A549 (cell line): Measurements from ENCODE around the gene KCNE4. TPM values are rescaled to one million over a fixed set of nuclear protein-coding genes. Genes with fewer than 3 reads are reported as not detected.

Experiments used
- ATAC-seq, 2 experiments: fragments of 200-7000 bp in 1 of 2; fragments of >200 bp in 1 of 2; cut with Nextera tagmentation in 1 of 2; cut with Tn5 transposase in 1 of 2; 3 replicates each; pipeline versions ENCODE4 v1.8.0 to v1.9.1; 2018 to 2020; ENCODE audit warnings: mild to moderate bottlenecking in 1 of 2, moderate library complexity in 1 of 2
- CTCF ChIA-PET: fragments of 300-600 bp; sonication (Branson Sonifier 250); formaldehyde crosslinking; extraction: SDS; loops from one replicate; lab custom pipeline; 2021; ENCODE audit warnings: antibody characterized with exemption, inconsistent platforms; lab: Yijun Ruan, JAX
- POLR2A ChIA-PET: fragments of 350-600 bp; formaldehyde crosslinking; extraction: SDS; loops from one replicate; lab custom pipeline; 2021; ENCODE audit warnings: antibody characterized with exemption, inconsistent platforms; lab: Yijun Ruan, JAX
- DNase-seq, 2 experiments: peaks; one replicate each; pipeline versions ENCODE4 v3.0.0 to v3.0.0-alpha.2; 2011 to 2016; ENCODE audit warnings: low read depth in 1 of 2, low spot score in 1 of 2
- FAIRE-seq: peaks from 2 replicates; lab custom pipeline; 2011; peaks lifted over from hg19 to GRCh38; lab: Jason Lieb, UNC
- H3K27ac ChIP-seq, 2 experiments: fragments of >200 bp; sonication (Bioruptor Twin); formaldehyde crosslinking; 3 replicates each; pipeline ENCODE4 v1.5.1; 2016 to 2017
- H3K4me1 ChIP-seq: fragments of >200 bp; sonication (Bioruptor Twin); formaldehyde crosslinking; 3 replicates; pipeline ENCODE4 v1.6.1; 2016
- H3K4me2 ChIP-seq: fragments of >200 bp; sonication (Bioruptor Twin); formaldehyde crosslinking; 3 replicates; pipeline ENCODE4 v1.6.1; 2016
- H3K4me3 ChIP-seq: fragments of >200 bp; sonication (Bioruptor Twin); formaldehyde crosslinking; 3 replicates; pipeline ENCODE4 v1.5.1; 2016
- H3K9me3 ChIP-seq: fragments of >200 bp; sonication (Bioruptor Twin); formaldehyde crosslinking; 3 replicates; pipeline ENCODE4 v1.6.1; 2016
- BHLHE40 ChIP-seq: IDR thresholded peaks from 2 replicates; pipeline ENCODE4 v1.6.1; 2012; ENCODE audit warnings: low read depth, low read length, inconsistent platforms
- CBX8 ChIP-seq: fragments of 200-600 bp; sonication (generic); IDR thresholded peaks from 2 replicates; pipeline ENCODE4 v1.6.1; 2016
- CEBPB ChIP-seq, 2 experiments: fragments of >200 bp in 1 of 2; sonication (Bioruptor Twin) in 1 of 2; formaldehyde crosslinking in 1 of 2; IDR thresholded peaks; 2 replicates each; pipeline ENCODE4 v1.6.1; 2012 to 2016
- CHD2 ChIP-seq: fragments of 150-350 bp; IDR thresholded peaks from 2 replicates; pipeline ENCODE4 v1.6.1; 2014; ENCODE audit warnings: low read length; ENCODE audit not compliant: partially characterized antibody
- CHD4 ChIP-seq: fragments of 200-600 bp; sonication (generic); IDR thresholded peaks from 2 replicates; pipeline ENCODE4 v1.6.1; 2016; ENCODE audit warnings: antibody characterized with exemption, mild to moderate bottlenecking, borderline replicate concordance
- EHMT2 ChIP-seq: fragments of 200-600 bp; sonication (generic); IDR thresholded peaks from 2 replicates; pipeline ENCODE4 v1.6.1; 2016; ENCODE audit warnings: antibody characterized with exemption, low read depth, mild to moderate bottlenecking, moderate library complexity
- EP300 ChIP-seq, 2 experiments: fragments of >200 bp; sonication (Bioruptor Twin); formaldehyde crosslinking; IDR thresholded peaks; 2 replicates in 1 of 2; 3 replicates in 1 of 2; pipeline ENCODE4 v1.6.1; 2016 to 2017
- ESRRA ChIP-seq: fragments of 150-350 bp; IDR thresholded peaks from 2 replicates; pipeline ENCODE4 v1.6.1; 2014; ENCODE audit warnings: mild to moderate bottlenecking, low read length, borderline replicate concordance
- FOSL2 ChIP-seq, 2 experiments: fragments of 450-650 bp in 1 of 2; fragments of >200 bp in 1 of 2; sonication (Bioruptor Twin) in 1 of 2; formaldehyde crosslinking; IDR thresholded peaks; 2 replicates each; pipeline versions ENCODE4 v1.5.0 to v1.6.1; 2016 to 2020; ENCODE audit warnings: mild to moderate bottlenecking in 1 of 2, moderate library complexity in 1 of 2
- FOXS1 ChIP-seq: fragments of 250-450 bp; sonication (Bioruptor Pico); IDR thresholded peaks from 2 replicates; pipeline ENCODE4 v1.5.0; 2020; ENCODE audit warnings: mild to moderate bottlenecking, moderate library complexity
- HOXA7 ChIP-seq: fragments of 250-450 bp; sonication (Bioruptor Pico); IDR thresholded peaks from 2 replicates; pipeline ENCODE4 v1.5.0; 2020; ENCODE audit warnings: mild to moderate bottlenecking, moderate library complexity
- HOXB13 ChIP-seq: fragments of 250-450 bp; sonication (Bioruptor Pico); IDR thresholded peaks from 2 replicates; pipeline ENCODE4 v1.5.0; 2020; ENCODE audit warnings: low read depth, mild to moderate bottlenecking, moderate library complexity
- JUN ChIP-seq, 2 experiments: fragments of >200 bp; sonication (Bioruptor Twin); formaldehyde crosslinking; IDR thresholded peaks; 2 replicates in 1 of 2; 3 replicates in 1 of 2; pipeline ENCODE4 v1.6.1; 2016 to 2017
- JUNB ChIP-seq: fragments of >200 bp; sonication (Bioruptor Twin); formaldehyde crosslinking; IDR thresholded peaks from 2 replicates; pipeline ENCODE4 v1.6.1; 2016
- MAFK ChIP-seq: fragments of 450-650 bp; IDR thresholded peaks from 2 replicates; pipeline ENCODE4 v1.6.1; 2014; ENCODE audit not compliant: partially characterized antibody
- MYC ChIP-seq: IDR thresholded peaks from 2 replicates; pipeline ENCODE4 v1.6.1; 2012; ENCODE audit warnings: mild to moderate bottlenecking, inconsistent platforms, low read length, improper control_type of control experiment, borderline replicate concordance
- NPAS2 ChIP-seq: fragments of 250-450 bp; sonication (Bioruptor Pico); IDR thresholded peaks from 2 replicates; pipeline ENCODE4 v1.8.0; 2022; ENCODE audit warnings: mild to moderate bottlenecking, moderate library complexity, borderline replicate concordance
- NR3C1 ChIP-seq: fragments of >200 bp; sonication (Bioruptor Twin); formaldehyde crosslinking; IDR thresholded peaks from 3 replicates; pipeline ENCODE4 v1.6.1; 2017
- POLR2A ChIP-seq: IDR thresholded peaks from 2 replicates; pipeline ENCODE4 v1.6.1; 2012; ENCODE audit warnings: mild to moderate bottlenecking, low read length
- POLR2AphosphoS2 ChIP-seq: conservative IDR thresholded peaks from 2 replicates; pipeline ENCODE4 v1.6.1; 2012; ENCODE audit warnings: low read length, improper control_type of control experiment, inconsistent platforms
- RAD21 ChIP-seq, 2 experiments: fragments of >200 bp in 1 of 2; sonication (Bioruptor Twin) in 1 of 2; formaldehyde crosslinking in 1 of 2; IDR thresholded peaks in 1 of 2; conservative IDR thresholded peaks in 1 of 2; 2 replicates in 1 of 2; 3 replicates in 1 of 2; pipeline ENCODE4 v1.6.1; 2012 to 2018; ENCODE audit warnings: inconsistent platforms in 1 of 2
- RARB ChIP-seq: fragments of 250-450 bp; sonication (Bioruptor Pico); IDR thresholded peaks from 2 replicates; pipeline ENCODE4 v1.8.0; 2021; ENCODE audit warnings: mild to moderate bottlenecking, moderate library complexity
- RCOR1 ChIP-seq: fragments of 150-350 bp; IDR thresholded peaks from 2 replicates; pipeline ENCODE4 v1.6.1; 2014; ENCODE audit warnings: antibody characterized with exemption, low read length, low read depth
- REST ChIP-seq: fragments of 200-600 bp; sonication (generic); IDR thresholded peaks from 2 replicates; pipeline ENCODE4 v1.6.1; 2016; ENCODE audit warnings: antibody characterized with exemption, mild to moderate bottlenecking, moderate library complexity
- TFCP2L1 ChIP-seq: fragments of 250-450 bp; sonication (Bioruptor Pico); IDR thresholded peaks from 2 replicates; pipeline ENCODE4 v1.5.0; 2021; ENCODE audit warnings: mild to moderate bottlenecking
- ZC3H11A ChIP-seq: fragments of 450-650 bp; IDR thresholded peaks from 2 replicates; pipeline ENCODE4 v1.6.1; 2014; ENCODE audit warnings: antibody characterized with exemption, mild to moderate bottlenecking
- ZNF302 ChIP-seq: fragments of 250-450 bp; sonication (Bioruptor Pico); IDR thresholded peaks from 2 replicates; pipeline ENCODE4 v1.9.0; 2021; ENCODE audit warnings: inconsistent platforms, mild to moderate bottlenecking, moderate library complexity
- ZSCAN20 ChIP-seq: fragments of 250-450 bp; sonication (Bioruptor Pico); IDR thresholded peaks from 2 replicates; pipeline ENCODE4 v1.8.0; 2022; ENCODE audit warnings: mild to moderate bottlenecking, moderate library complexity
- WGBS: methylation state at CpG from one replicate; pipeline ENCODE4 v1.1.6; 2017; ENCODE audit errors: missing lambda C conversion rate; 5-methylcytosine and 5-hydroxymethylcytosine counted together
- polyA plus RNA-seq, 4 experiments: library from polyadenylated mRNA; depleted of rRNA in 3 of 4; stranded (reverse); fragments of >200 nt; fragmentation: RNase III in 1 of 4; extraction: RNeasy Plus Mini Kit Qiagen cat#74134 plus additional on column Dnase treatment in 1 of 4; gene quantifications; 2 replicates in 3 of 4; 3 replicates in 1 of 4; pipeline ENCODE4 v1.2.3, GENCODE V29; 2011 to 2017
- TF ChIP-seq, protein P1 (sequence below): IDR thresholded peaks from 2 replicates; pipeline ENCODE4 v1.6.1; 2012
- TF ChIP-seq, protein P2 (sequence below): IDR thresholded peaks from 2 replicates; pipeline ENCODE4 v1.6.1; 2012; ENCODE audit warnings: low read depth, borderline replicate concordance

The KCNE4 gene
- polyA plus RNA-seq, 2 of the 4 experiments (the other 2 are of a cell fraction) = 1.4 to 3.6 TPM

DNA sequence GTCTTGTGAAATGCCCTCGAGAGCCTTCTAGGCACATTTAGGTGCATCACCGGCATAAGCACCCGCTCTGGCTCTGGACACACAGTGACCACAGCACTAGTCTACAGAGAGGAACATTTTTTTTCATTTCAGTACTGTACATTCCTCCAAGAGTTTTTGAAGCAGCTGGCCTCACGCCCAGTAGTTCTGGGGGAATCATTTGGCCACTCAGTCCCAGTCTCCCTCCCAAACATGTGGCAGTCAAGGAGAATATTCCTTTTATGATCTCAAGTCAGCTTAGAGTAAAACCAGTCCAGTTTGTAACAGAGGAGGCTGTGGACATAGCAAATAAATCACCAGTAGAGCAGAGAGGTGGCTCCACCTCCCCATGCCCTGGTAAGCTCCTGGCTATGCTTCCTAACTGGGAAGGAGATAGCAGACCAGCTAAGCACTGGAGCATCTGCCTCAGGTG is 48.1 kb downstream of the KCNE4 start:
- Histone ChIP-seq H3K4me1 (no peaks in the 10 kb centered on the region; the same call in 2 of the 3 replicates), H3K9me3 (no peaks in the 10 kb centered on the region), H3K27ac (peak overlapping the region; percentile 8 to 33; a peak in 2 of 6 replicates), H3K4me2 (no peak overlapping the region), H3K4me3 (no peak overlapping the region)
- FAIRE-seq (no peak), DNase-seq (no peak), ATAC-seq (no peak)
- ChIA-PET CTCF (interaction anchor here (0.8 to 5.8 kb wide), 10 partner anchors 9 to 140 kb away, joined by 3 to 86 read pairs (median 6); no protein-coding TSS in a partner anchor), POLR2A (no interaction called here)
- TF ChIP-seq HOXA7 (CRISPR knock-in tag) (no peak), CHD4 (no peak), MYC (no peak), BHLHE40 (no peak), JUNB (no peak), ZSCAN20 (no peak), NR3C1 (no peak), MAFK (no peak), FOXS1 (CRISPR knock-in tag) (no peak), TFCP2L1 (CRISPR knock-in tag) (no peak), POLR2A (no peak), REST (no peak), HOXB13 (CRISPR knock-in tag) (no peak), RARB (CRISPR knock-in tag) (no peak), POLR2AphosphoS2 (no peak), ESRRA (no peak), EHMT2 (no peak)
- TF ChIP-seq, protein P1, sequence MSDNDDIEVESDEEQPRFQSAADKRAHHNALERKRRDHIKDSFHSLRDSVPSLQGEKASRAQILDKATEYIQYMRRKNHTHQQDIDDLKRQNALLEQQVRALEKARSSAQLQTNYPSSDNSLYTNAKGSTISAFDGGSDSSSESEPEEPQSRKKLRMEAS = no peak
- TF ChIP-seq, protein P2, sequence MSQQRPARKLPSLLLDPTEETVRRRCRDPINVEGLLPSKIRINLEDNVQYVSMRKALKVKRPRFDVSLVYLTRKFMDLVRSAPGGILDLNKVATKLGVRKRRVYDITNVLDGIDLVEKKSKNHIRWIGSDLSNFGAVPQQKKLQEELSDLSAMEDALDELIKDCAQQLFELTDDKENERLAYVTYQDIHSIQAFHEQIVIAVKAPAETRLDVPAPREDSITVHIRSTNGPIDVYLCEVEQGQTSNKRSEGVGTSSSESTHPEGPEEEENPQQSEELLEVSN = no peak
- 63% methylated on average over 4 of the region's 4 CpGs for WGBS

- Histone ChIP-seq H3K9me3 (no peaks in the 10 kb centered on the region), H3K27ac (peak overlapping the region; percentile 34 to 40; a peak in 5 of 6 replicates), H3K4me3 (no peak overlapping the region), H3K4me1 (no peaks in the 10 kb centered on the region; the same call in 2 of the 3 replicates), H3K4me2 (no peak overlapping the region)
- POLR2A ChIA-PET = no interaction called here
- CTCF ChIA-PET = interaction anchor here (0.6 to 5.8 kb wide), 21 partner anchors 9 to 411 kb away, joined by 3 to 86 read pairs (median 4); no protein-coding TSS in a partner anchor
- FAIRE-seq (no peak), DNase-seq (peak; percentile 52 to 63), ATAC-seq (peak; percentile 90 to 97)
- 48% methylated on average over 3 of the region's 4 CpGs for whole genome bisulfite sequencing
- TF ChIP-seq RCOR1 = no peak
- no peak for TF ChIP-seq REST
- TF ChIP-seq FOSL2 (IDR thresholded peaks at IDR 0.05) = no peak
- TF ChIP-seq FOSL2 (CRISPR knock-in tag; IDR thresholded peaks at IDR 0.05) = no peak
- TF ChIP-seq EHMT2 = no peak
- TF ChIP-seq, protein P1 = peak; percentile 2; the same call in 1 of the 2 replicates
- no peak for TF ChIP-seq ZSCAN20
- no peak for TF ChIP-seq CBX8
- peak; percentile 73 to 78 for TF ChIP-seq RAD21 (conservative IDR thresholded peaks at IDR 0.05 in 1 of 2, IDR thresholded peaks at IDR 0.05 in 1 of 2)
- no peak for TF ChIP-seq CHD2
- TF ChIP-seq CHD4 = no peak
- no peak for TF ChIP-seq ZC3H11A
- no peak for TF ChIP-seq CEBPB (IDR thresholded peaks at IDR 0.05)
- no peak for TF ChIP-seq EP300 (IDR thresholded peaks at IDR 0.05)
- TF ChIP-seq JUN (IDR thresholded peaks at IDR 0.05) = no peak
- no peak for TF ChIP-seq NPAS2
- TF ChIP-seq ZNF302 (CRISPR knock-in tag) = no peak
Measured at GRCh38 chr2:223101340-223102039, 49.5 kb downstream of the KCNE4 start.
